Type B pancreatic cell (in vitro differentiated cells): ENCODE results near the gene ESYT1. TPM values are rescaled to one million over a fixed set of nuclear protein-coding genes. Genes with fewer than 3 reads are reported as not detected.

ENCODE experiments used
- DNase-seq: peaks from one replicate; pipeline ENCODE4 v3.0.0; 2021; ENCODE audit warnings: mixed read lengths; ENCODE audit not compliant: unreplicated experiment; ENCODE audit errors: extremely low spot score
- H3K27ac Mint-ChIP-seq: 2 replicates; pipeline ENCODE4 v1.8.0; 2021; ENCODE audit warnings: mild to moderate bottlenecking, mixed read lengths
- H3K27me3 Mint-ChIP-seq: 2 replicates; pipeline ENCODE4 v1.8.0; 2021; ENCODE audit warnings: mixed read lengths
- H3K36me3 Mint-ChIP-seq: 2 replicates; pipeline ENCODE4 v1.8.0; 2021; ENCODE audit warnings: mixed read lengths
- H3K4me1 Mint-ChIP-seq: one replicate; pipeline ENCODE4 v1.8.0; 2021; ENCODE audit warnings: mixed read lengths; ENCODE audit not compliant: unreplicated experiment
- H3K4me3 Mint-ChIP-seq: 2 replicates; pipeline ENCODE4 v1.8.0; 2021; ENCODE audit warnings: mild to moderate bottlenecking, mixed read lengths
- H3K9me3 Mint-ChIP-seq: 2 replicates; pipeline ENCODE4 v1.8.0; 2021; ENCODE audit warnings: mixed read lengths
- total RNA-seq: library from RNA; stranded (reverse); gene quantifications from 2 replicates; pipeline ENCODE4 v1.2.1, GENCODE V29; 2021; ENCODE audit warnings: low replicate concordance
- TF ChIP-seq, protein P1 (sequence below): fragments of 200-600 bp; sonication (generic); conservative IDR thresholded peaks from 2 replicates; pipeline ENCODE4 v1.5.0; 2021; ENCODE audit warnings: antibody characterized with exemption, mild to moderate bottlenecking

The ESYT1 gene
- total RNA-seq, 1 donor from 2014 or later = 96.3 TPM

DNA sequence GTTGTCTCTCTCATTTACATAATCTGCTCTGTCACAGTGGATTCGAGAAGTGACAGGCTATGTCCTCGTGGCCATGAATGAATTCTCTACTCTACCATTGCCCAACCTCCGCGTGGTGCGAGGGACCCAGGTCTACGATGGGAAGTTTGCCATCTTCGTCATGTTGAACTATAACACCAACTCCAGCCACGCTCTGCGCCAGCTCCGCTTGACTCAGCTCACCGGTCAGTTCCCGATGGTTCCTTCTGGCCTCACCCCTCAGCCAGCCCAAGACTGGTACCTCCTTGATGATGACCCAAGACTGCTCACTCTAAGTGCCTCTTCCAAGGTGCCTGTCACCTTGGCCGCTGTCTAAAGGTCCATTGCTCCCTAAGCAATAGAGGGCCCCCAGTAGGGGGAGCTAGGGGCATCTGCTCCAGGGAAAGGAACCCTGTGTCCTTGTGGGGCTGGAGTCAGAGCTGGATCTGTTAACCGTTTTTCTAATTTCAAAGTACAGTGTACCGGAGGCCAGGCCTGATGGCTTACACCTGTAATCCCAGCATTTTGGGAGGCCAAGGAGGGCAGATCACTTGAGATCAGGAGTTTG, 43.0 kb upstream of the ESYT1 start:
- DNase-seq = no peak
- TF ChIP-seq, protein P1, sequence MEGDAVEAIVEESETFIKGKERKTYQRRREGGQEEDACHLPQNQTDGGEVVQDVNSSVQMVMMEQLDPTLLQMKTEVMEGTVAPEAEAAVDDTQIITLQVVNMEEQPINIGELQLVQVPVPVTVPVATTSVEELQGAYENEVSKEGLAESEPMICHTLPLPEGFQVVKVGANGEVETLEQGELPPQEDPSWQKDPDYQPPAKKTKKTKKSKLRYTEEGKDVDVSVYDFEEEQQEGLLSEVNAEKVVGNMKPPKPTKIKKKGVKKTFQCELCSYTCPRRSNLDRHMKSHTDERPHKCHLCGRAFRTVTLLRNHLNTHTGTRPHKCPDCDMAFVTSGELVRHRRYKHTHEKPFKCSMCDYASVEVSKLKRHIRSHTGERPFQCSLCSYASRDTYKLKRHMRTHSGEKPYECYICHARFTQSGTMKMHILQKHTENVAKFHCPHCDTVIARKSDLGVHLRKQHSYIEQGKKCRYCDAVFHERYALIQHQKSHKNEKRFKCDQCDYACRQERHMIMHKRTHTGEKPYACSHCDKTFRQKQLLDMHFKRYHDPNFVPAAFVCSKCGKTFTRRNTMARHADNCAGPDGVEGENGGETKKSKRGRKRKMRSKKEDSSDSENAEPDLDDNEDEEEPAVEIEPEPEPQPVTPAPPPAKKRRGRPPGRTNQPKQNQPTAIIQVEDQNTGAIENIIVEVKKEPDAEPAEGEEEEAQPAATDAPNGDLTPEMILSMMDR = peak; percentile 52
- Mint-ChIP-seq H3K27me3 (peaks cover 38% of the 10 kb centered on the region), H3K4me3 (no peak overlapping the region), H3K36me3 (peaks cover 14% of the 10 kb centered on the region), H3K4me1 (peaks cover 6% of the 10 kb centered on the region), H3K9me3 (no peaks in the 10 kb centered on the region), H3K27ac (peak overlapping the region; percentile 72)

DNA sequence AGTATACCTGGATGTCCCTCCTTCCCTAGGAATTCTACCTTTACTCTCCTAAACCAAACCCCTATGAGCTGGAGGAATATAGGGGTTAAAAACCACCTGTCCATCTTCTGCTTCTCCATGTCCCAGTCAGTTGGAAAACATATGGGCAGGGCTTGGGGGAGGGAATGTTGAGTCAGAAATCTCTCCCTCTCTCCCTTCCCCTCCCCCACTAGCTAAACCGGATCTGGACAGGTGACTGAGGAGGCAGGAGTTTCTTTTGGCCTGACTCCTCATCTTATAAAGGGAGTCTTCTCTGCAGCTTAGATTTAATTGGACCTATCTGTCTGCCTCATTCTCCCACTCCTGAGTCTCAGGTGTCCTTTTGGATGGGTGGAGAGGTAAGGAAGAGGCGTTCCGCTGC, 42.0 kb upstream of the ESYT1 start:
- H3K9me3 Mint-ChIP-seq = no peaks in the 10 kb centered on the region
- peaks cover 30% of the 10 kb centered on the region for H3K27me3 Mint-ChIP-seq
- H3K4me3 Mint-ChIP-seq = peak overlapping the region; percentile 59
- H3K4me1 Mint-ChIP-seq = peaks cover 6% of the 10 kb centered on the region
- peaks cover 14% of the 10 kb centered on the region for H3K36me3 Mint-ChIP-seq
- H3K27ac Mint-ChIP-seq = peak overlapping the region; percentile 88
- TF ChIP-seq, protein P1 = no peak
- no peak for DNase-seq

DNA sequence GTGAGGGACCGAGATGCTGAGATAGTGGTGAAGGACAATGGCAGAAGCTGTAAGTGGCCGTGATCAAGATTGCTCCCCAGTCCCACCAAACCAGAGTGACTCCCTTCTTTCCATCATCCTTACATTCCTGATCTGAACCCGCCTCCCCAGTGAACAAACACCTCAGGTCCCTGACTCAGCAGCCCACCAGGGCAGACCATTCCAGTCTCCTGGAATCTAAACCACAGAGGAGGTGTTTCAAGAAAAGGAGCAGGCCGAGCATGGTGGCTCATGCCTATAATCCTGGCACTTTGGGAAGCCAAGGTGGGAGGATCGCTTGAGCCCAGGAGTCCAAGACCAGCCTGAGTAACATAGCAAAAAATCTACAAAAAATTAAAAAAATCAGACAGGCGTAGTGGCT, 41.5 kb upstream of the ESYT1 start:
- TF ChIP-seq, protein P1 = no peak
- Mint-ChIP-seq H3K27ac (peak overlapping the region; percentile 88), H3K4me1 (peaks cover 6% of the 10 kb centered on the region), H3K36me3 (peaks cover 14% of the 10 kb centered on the region), H3K4me3 (no peak overlapping the region), H3K9me3 (no peaks in the 10 kb centered on the region), H3K27me3 (peaks cover 26% of the 10 kb centered on the region)
- no peak for DNase-seq

DNA sequence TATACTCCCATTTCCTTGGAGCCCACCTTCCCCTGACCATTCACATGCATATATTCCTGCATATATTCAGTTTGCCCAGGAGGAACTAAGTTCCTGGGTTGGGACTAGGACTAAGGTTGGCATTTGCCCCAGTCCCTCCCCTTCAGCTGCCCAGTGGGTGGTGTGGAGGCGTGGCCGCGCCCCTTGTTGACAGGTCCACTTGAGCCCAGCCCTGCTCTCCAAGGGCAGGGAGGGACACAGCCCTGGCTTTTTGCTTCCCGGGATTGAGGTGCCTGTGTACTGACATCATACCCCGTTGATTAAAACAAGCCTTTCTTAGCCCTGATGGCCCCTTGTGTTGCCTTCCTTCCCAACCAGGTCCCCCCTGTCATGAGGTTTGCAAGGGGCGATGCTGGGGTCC, 40.8 kb upstream of the ESYT1 start:
- DNase-seq = no peak
- H3K27ac Mint-ChIP-seq = no peak overlapping the region

DNA sequence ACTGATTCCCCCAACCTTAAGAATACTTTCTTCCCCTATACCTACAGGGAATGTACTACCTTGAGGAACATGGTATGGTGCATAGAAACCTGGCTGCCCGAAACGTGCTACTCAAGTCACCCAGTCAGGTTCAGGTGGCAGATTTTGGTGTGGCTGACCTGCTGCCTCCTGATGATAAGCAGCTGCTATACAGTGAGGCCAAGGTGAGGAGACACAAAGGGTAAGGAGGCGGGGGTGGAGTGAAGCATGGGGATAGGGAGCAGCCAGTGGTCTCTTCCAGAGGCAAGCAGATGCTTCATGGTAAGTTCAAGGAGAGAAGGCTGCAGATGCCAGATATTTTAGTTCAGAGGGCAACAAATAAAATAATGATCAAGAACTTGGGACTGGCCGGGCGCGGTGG, 30.3 kb upstream of the ESYT1 start:
- peaks cover 25% of the 10 kb centered on the region for H3K36me3 Mint-ChIP-seq
- DNase-seq = no peak
- no peaks in the 10 kb centered on the region for H3K4me1 Mint-ChIP-seq
- H3K27me3 Mint-ChIP-seq = peaks cover 5% of the 10 kb centered on the region
- H3K9me3 Mint-ChIP-seq = no peaks in the 10 kb centered on the region
- no peak overlapping the region for H3K4me3 Mint-ChIP-seq
- H3K27ac Mint-ChIP-seq = no peak overlapping the region
- TF ChIP-seq, protein P1 = no peak

More for the DNA sequence above, 40.8 kb upstream of the ESYT1 start:
- peaks cover 6% of the 10 kb centered on the region for H3K4me1 Mint-ChIP-seq
- H3K36me3 Mint-ChIP-seq = peaks cover 14% of the 10 kb centered on the region
- H3K27me3 Mint-ChIP-seq = peaks cover 22% of the 10 kb centered on the region
- no peak overlapping the region for H3K4me3 Mint-ChIP-seq
- H3K9me3 Mint-ChIP-seq = no peaks in the 10 kb centered on the region
- TF ChIP-seq, protein P1 = no peak
